HFF-Myc (cell line): ENCODE data around the gene PASK.

Source experiments
- DNase-seq: peaks from one replicate; pipeline ENCODE4 v3.0.0-alpha.2; 2011; ENCODE audit warnings: low read depth; ENCODE audit errors: extremely low read depth
- H3K4me3 ChIP-seq: replicated peaks from 2 replicates; pipeline ENCODE4 v1.5.1; 2011; ENCODE audit warnings: low read depth, mild to moderate bottlenecking, control low read depth, low read length
- TF ChIP-seq, protein P1 (sequence below): IDR thresholded peaks from 2 replicates; pipeline ENCODE4 v1.5.1; 2012; ENCODE audit warnings: mild to moderate bottlenecking, low read depth, low read length, control low read depth; ENCODE audit errors: missing control alignments

Gene PASK

DNA sequence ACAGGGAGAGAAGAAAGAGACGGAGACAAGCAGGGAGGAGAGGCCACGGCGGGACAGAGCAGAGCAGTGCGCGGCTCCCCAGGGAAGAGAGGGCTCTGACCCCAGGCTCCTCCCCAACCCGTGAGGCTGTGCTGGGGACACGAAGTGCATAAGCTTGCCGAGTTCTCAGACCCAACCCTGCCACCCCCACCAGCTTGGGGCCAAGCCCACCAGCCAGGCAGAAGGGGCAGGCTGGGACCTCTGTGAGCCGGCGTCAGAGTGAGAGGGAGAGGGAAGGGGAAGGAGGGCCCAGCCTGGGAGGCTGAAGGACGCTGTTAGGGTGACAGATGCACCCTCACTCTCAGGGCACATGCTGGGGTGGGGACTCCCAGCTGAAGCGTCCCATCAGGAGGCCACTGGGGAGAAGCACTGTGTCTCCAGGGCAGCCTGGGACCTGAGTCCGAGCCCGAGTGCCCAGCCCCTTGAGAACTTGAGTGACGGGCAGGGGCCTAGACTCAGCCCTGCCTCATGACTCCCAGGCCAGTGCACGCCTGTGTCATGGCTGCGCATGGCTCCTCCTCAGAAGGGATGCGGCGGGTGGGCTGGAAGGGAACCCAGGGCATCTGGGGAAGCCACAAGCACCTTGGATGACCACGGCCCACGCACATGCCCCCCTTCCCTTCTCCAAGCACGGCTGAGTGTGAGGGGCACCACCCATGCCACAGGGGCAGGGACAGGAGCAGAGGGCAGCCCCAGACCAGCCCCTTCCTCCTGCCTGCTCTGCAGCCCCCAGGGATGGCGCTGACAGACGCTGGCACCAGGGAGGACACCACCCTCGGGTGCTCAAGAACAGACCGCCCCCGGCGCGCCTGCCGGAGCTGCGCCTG is 78.2 kb downstream of the PASK start:
- DNase-seq: no peak
- TF ChIP-seq, protein P1, sequence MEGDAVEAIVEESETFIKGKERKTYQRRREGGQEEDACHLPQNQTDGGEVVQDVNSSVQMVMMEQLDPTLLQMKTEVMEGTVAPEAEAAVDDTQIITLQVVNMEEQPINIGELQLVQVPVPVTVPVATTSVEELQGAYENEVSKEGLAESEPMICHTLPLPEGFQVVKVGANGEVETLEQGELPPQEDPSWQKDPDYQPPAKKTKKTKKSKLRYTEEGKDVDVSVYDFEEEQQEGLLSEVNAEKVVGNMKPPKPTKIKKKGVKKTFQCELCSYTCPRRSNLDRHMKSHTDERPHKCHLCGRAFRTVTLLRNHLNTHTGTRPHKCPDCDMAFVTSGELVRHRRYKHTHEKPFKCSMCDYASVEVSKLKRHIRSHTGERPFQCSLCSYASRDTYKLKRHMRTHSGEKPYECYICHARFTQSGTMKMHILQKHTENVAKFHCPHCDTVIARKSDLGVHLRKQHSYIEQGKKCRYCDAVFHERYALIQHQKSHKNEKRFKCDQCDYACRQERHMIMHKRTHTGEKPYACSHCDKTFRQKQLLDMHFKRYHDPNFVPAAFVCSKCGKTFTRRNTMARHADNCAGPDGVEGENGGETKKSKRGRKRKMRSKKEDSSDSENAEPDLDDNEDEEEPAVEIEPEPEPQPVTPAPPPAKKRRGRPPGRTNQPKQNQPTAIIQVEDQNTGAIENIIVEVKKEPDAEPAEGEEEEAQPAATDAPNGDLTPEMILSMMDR: no peak
- H3K4me3 ChIP-seq: no peak overlapping the region

DNA sequence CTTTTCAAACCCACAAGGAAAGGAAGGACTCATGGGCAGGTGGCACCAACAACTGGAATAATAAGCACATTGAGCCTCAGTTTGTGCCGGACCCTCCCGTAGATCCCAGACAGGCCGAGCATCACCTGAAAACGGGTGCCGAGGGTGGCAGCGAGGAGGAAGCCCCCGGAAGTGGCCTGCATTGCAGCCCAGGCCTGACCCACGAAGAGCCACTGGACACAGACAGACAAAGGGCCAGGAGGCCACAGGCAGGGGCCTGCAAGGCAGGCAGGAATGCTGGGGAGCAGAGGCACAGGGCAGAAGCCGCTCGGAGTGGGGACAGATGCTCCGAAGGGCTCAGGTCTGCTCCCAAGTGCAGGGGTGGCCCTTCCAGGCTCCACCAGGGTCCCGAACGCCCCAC is 78.9 kb downstream of the PASK start:
- no peak overlapping the region for H3K4me3 ChIP-seq
- DNase-seq: no peak
- TF ChIP-seq, protein P1: no peak

GRCh38 chr2:241069821-241070281 is 79.4 kb downstream of the PASK start:
- TF ChIP-seq, protein P1: no peak
- no peak overlapping the region for H3K4me3 ChIP-seq
- DNase-seq: no peak

GRCh38 chr2:241068942-241069810 is 80.1 kb downstream of the PASK start:
- H3K4me3 ChIP-seq: no peak overlapping the region
- TF ChIP-seq, protein P1: no peak
- DNase-seq: no peak

DNA sequence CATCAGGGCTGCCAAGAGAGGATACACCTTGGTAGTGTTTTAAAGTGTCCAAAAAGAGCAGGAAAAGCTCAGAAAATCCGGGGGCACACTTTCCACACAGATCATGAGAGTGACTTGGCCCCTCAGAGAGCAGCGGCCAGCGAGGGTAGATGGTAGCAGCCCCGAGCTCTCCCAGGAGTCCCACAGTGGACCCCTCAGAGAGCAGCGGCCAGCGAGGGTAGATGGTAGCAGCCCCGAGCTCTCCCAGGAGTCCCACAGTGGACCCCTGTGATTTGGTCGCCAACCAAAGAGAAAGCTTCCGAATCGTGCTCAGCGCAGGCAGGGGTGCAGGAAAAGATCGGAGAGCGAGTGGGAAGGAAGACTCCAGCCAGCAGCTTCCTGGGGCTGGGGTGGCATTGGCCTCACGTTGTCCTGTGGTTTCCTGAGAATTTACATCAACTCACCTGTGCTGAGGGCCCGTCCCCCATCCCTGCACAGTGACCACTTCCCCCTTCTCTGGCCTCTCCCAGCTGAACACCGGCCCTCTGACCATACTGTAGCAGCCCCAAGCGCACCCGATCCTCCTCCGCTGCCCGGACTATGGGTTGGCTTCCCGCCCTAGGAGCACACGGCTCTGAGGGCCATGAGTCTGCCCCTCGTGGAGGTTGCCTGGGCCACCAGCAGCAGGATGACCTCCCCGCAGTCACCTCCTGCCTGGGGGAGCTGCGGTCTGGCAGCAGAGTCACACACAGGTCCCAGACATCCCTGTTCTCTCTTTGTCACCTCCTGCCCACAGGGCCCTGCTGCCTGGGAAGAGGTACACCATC is 80.9 kb downstream of the PASK start:
- no peak overlapping the region for H3K4me3 ChIP-seq
- DNase-seq: no peak
- TF ChIP-seq, protein P1: no peak

DNA sequence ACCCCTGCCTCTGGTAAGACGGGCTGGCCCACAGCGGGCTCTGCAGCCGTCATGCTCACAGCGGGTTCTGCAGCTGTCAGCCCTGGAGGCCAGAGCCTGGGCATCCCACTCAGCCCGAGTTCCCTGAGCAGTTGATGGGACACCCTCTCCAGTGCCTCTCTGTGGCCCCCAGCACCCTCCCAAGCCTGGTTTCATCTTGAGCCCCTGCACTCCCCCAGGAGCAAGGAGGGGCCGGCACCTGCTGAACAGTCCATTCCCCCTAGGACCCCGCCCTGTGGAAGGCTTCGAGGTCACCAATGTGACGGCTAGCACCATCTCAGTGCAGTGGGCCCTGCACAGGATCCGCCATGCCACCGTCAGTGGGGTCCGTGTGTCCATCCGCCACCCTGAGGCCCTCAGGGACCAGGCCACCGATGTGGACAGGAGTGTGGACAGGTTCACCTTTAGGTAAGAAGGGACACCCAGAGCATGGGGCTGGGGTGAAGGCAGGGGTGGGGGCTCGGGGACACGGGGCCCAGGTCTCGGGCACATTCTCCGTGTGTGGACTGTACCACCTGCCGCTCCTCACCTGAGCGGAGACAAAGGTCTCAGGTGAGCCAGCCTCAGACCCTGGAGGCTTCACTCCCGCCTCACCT is 81.7 kb downstream of the PASK start:
- H3K4me3 ChIP-seq: no peak overlapping the region

More for the DNA sequence above, 81.7 kb downstream of the PASK start:
- no peak for DNase-seq
- TF ChIP-seq, protein P1: no peak
